COLO668 (cell line): ENCODE measurements around the gene ARHGAP36.

Source experiments
- DNase-seq: peaks from one replicate; lab custom pipeline; 2025; ENCODE audit not compliant: unreplicated experiment; lab: John Stamatoyannopoulos, UW

ARHGAP36 gene, protein sequence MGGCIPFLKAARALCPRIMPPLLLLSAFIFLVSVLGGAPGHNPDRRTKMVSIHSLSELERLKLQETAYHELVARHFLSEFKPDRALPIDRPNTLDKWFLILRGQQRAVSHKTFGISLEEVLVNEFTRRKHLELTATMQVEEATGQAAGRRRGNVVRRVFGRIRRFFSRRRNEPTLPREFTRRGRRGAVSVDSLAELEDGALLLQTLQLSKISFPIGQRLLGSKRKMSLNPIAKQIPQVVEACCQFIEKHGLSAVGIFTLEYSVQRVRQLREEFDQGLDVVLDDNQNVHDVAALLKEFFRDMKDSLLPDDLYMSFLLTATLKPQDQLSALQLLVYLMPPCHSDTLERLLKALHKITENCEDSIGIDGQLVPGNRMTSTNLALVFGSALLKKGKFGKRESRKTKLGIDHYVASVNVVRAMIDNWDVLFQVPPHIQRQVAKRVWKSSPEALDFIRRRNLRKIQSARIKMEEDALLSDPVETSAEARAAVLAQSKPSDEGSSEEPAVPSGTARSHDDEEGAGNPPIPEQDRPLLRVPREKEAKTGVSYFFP

DNA sequence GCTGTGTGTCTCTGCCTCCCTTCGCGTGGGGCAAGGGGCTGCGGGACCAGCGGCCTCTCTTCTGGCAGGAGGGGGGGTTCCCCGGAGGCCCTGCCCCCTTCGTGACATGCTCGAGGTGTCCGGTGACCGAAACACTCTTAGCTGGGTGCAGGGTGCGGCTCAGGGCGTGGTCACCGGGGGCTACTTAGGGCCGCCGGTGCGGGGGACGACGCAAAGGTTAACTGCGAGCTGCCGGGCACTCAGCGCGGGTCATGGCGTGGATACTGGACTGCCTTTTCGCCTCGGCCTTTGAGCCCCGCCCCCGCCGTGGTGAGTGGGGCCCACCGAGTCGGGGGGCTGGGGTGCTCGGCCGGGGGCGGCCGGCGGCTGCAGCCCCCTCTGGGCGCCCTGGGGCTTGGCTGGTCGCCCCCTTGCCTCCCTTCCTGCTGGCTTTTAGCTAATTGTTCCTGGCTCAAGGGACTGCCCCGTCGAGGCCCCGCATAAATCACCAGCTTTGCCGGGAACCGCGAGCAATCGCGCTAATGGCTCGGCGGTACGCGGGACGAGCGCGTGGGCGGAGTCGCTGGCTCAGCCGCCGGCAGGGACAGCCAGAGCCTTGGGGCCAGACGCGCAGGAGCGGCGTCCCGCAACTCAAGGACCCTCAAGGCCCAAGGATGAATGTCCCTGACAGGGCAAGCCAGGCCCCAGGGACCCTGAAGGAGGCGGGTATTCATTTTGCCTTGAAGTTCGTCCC, at the start of gene ARHGAP36:
Gene ARHGAP36, plus strand, starts transcription at position 211 of the 733 bp plus-strand sequence. CDS start 23,320 bp downstream, outside the sequence.
- no peak for DNase-seq

DNA sequence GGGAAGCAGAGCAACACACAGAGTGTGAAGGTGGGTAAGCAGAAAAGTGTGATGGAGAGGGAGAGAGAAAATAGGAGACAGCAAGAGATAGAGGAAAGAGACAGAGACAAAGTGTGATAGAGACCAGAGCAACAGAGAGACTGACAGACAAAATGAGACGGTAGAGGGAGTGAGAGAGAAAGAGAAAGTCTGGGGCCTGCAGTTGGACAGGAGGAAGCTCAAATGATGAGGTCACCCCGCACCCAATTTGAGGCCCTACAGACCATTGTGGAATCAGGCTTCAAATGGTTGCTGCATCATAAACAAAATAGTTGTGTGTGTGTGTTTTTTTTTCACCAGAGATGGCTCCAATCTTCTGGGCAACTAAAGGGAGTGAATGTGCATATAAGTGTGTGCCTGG, 48.0 kb upstream of the ARHGAP36 start:
- no peak for DNase-seq

DNA sequence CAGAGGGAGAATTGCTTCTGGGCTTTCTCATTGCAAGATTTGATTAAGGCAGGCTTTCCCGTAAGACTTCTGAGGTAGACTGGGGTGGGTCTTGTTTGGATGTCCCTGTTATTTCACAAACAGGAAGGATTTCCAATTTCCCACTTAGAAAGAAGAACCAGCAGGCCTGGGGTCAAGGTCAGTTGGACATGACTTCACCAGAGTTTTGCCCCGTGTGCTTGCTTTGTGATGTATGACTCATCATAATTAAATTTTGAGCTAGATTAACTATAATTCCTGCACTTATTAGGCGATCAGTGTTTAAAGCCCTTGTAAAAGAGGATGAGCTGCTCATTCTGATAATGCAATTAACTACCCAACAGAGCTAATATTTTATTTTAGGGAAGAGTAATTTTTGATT, 32.8 kb upstream of the ARHGAP36 start:
- DNase-seq: no peak

GRCh38 chrX:131032354-131033230, 25.6 kb upstream of the ARHGAP36 start:
- DNase-seq: no peak

DNA sequence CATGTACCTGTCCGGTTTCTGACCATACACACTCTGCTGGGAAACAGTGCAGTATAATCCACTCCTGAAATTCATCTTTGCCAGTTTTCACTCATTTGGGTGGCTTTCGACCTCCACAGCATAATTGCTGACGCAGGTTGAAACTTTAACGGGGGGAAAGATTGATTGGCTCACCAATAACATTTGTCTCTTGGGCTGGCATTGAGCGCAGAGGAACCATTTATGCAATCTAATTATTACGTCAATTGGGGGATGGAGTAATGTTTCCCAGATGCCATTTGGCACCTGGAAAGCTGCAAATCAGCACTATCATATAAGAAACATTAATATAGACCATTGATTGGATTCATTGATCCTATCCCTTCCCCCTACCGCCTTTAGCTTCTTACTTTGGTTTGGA, 24.1 kb upstream of the ARHGAP36 start:
- no peak for DNase-seq

- DNase-seq: no peak
Observed at GRCh38 chrX:131040781-131041180, 17.4 kb upstream of the ARHGAP36 start.

DNA sequence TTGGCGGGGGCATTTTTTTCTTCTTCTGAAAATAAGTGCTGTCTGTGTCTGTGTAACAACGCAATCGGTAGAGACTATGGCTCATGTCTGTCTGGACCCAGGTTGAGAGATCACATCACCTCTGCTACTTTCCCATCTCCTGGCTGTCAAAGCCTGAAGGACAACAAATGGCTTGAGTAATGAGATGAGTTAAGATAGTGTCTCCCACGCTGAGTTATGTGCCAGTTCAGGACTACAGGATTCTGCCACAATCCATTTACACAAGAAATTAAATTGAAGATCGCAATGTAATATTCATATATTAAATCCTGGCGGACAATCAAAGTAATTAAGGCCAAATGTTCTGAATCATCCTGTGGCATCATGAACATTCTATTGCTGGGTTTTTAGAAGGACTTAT, 16.5 kb upstream of the ARHGAP36 start:
- no peak for DNase-seq

- no peak for DNase-seq
Observed at GRCh38 chrX:131045726-131046125, 12.4 kb upstream of the ARHGAP36 start.

DNA sequence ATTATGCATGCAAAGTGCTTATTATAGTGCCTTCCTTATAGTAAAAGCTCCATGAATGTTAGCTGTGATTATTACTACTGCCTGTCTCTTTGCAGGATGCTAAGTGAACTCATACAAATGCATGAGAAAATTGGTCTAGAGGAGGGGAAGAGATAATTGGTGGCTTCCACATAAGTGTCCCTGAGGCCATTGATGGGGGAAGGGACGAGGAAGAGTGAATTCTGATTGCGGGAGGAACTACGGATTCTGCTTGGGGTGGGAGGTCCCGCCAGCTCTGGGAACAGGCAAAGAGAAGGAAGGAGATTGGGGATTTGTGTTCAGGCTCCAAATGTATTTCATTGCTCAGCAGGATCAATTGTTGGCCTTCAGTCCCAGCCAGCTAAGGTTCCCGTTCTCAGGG, 11.6 kb upstream of the ARHGAP36 start:
- DNase-seq: no peak

DNA sequence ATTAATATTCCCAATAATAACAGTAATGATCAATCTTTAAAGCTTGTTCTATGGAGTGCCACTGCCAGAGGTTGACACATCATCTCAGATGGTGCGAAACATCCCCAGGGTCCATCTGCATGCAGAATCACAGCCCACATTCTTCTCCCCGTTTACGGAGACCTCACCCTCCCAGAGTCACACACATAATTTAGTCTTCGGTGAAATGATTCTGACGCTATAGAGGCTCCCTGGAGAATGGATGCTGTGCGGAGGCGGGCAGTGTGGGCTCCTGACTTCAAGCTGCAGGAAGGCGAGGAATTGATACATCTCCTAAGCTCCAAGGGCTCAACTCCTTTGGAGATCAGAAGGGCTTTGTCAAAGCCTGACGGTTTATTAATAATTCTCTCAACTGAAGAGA, 11.0 kb upstream of the ARHGAP36 start:
- no peak for DNase-seq

DNA sequence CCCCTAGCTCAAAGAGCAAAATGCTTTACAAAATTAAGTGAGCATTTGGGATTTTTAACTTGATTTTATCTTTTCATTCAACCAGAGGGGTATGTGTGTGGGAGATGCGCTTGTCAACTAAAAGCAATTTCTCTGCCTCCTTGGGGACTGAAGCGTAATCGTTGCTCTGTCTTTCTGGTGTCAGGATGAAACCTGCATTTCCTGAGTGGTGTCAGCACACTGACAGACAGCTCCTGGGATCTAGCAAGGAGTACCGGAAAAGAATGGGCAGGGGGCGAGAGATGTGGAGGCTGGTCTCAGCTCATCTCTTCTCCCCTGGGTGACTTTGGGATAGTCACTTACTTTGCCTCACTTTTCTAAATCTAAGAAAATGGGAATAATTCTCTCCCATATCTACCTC, 5.1 kb upstream of the ARHGAP36 start:
- no peak for DNase-seq

DNA sequence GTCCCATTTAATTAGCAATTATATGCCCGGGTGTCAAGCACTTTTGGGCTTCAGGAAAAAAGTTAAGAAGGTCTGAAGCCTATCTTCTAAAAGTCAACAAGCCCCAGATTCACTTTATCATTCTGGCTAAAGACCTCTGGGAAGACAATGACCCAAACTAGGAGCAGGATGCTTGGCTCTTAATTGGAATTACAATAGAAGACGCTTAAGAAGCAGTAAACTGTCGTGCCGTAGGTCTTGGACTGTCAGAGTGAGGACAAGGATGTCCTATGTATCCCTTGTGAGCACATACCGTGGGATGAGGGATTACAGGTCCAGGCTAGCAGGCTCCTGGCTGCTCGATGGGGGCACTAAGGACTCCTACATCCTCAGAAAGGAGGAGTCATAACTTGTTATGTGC, 3.2 kb upstream of the ARHGAP36 start:
- DNase-seq: no peak

DNA sequence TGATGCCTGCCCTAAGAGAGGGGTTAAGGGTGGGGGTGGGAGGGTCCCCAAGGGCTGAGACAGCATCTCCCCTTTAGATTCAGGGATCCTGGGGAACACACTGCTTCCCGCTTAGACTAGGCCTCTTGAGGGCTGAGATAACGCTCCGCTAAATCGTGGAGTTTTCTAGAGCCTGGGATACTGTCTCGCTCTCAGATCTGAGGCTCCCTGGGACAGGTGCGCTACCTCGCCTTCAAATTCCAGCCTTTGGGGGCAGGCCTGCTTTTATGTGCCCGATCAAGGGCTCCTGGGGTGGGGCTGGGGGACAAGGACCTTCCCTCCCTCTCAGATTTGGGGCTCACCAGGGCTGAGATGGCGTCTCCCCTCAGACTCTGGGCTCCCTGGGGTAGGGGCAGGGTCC, 440 bp upstream of the ARHGAP36 start:
- no peak for DNase-seq

- DNase-seq: no peak
Observed at GRCh38 chrX:131059246-131059645, 1.1 kb downstream of the ARHGAP36 start.

DNA sequence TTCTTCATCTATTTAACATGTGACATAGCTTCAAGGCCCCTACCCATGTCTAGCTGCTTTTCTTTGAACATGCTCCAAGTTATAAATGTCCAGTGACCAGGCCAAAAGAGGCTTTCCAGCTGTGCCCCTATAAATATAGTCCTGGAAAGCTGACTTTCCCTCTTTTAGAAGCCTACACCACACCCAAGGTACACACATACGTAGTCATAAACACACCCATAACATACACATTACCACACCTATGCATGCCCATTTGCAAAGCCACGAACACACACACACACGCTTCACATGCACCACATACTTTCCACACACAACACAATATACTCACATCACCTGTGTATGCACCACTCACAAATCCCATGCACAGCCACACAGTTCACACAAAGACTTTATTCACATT, 2.0 kb downstream of the ARHGAP36 start:
- no peak for DNase-seq

GRCh38 chrX:131061306-131061705, 3.2 kb downstream of the ARHGAP36 start:
- DNase-seq: no peak

DNA sequence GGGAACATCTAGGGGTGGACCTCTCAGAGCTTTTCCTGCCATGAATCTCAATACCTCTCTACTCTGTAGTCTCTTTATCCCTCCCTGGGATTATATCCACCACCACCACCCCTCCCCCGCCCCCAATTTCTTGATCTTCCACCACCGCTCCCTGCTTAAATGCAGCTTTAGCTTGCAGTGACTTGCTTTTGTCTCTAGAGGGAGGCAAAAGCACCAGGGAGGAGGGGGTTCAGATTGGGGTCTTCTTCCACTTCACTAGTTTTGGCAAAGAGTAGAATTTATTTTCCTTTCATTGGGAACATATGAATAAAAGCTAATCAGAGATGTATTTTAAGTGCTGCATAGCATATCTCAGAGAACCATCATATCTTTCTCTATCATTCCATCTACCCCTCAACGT, 5.5 kb downstream of the ARHGAP36 start:
- no peak for DNase-seq

GRCh38 chrX:131066237-131066636, 8.1 kb downstream of the ARHGAP36 start:
- DNase-seq: no peak

GRCh38 chrX:131067216-131067615, 9.1 kb downstream of the ARHGAP36 start:
- DNase-seq: no peak

DNA sequence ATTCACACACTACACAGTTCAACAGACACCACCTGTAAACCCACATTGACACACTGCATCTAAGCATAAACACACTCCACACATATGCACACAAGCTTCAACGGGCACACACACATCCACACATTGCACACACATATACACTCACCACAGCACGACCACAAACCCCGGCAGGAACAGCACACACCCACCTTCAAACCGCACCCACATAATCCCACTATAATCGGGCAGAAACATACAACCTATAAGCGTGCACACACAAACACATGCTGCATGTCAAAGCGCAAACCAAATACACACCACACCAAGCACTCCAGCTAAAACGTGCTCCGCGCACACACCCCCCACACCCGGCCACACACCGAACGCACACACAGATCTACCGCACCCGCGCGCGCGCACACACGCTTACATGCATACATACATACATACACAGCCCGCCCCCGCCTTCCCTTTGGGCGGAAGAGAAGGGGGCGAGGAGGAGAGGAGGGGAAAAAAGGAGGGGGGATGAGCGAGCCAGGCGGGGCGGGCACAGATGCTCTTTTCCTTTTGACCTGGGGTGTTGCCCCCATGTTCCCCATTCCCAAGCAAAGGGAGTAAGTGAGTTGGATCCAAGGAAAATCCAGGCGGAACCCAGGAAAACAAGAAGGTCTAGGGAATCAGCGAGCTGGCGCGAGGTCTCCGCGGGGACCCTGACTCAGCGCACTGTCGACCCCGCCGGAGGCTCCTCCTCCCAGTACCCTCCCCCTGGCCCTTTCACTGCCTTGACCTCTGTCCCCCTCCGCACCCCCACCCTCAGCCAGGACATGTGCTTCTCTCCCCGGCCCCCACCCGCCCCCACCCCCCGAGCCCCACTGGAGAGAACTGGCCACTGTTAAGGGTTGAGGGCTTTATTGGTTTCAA, 9.9 kb downstream of the ARHGAP36 start:
- DNase-seq: no peak
